CD4-positive, alpha-beta memory T cell (primary cell): ENCODE data around the gene VAV2. TPM values are rescaled to one million over a fixed set of nuclear protein-coding genes. Genes with fewer than 3 reads are reported as not detected.
"Not testable (repeated sequence)": the region's sequence is repeated elsewhere in the genome, so short reads cannot be mapped to it uniquely, and the experiment has no call there.

ENCODE experiments used
- CTCF ChIA-PET: fragments of 350-600 bp; sonication (Branson Sonifier 250); formaldehyde crosslinking; loops from one replicate; lab custom pipeline; 2021; ENCODE audit warnings: inconsistent platforms; ENCODE audit not compliant: partially characterized antibody; lab: Charles Lee
- POLR2A ChIA-PET: fragments of 350-600 bp; sonication (Branson Sonifier 250); formaldehyde crosslinking; loops from one replicate; lab custom pipeline; 2021; ENCODE audit not compliant: partially characterized antibody; lab: Charles Lee
- DNase-seq, 5 donors: peaks; one replicate each; pipeline versions ENCODE4 v3.0.0 to v3.0.0-alpha.2; 2020 to 2022; ENCODE audit warnings: mixed read lengths in 1 of 5
- H3K27ac ChIP-seq: one replicate; pipeline ENCODE4 v1.7.0; 2013; ENCODE audit warnings: low read depth, low read length
- H3K27me3 ChIP-seq: 2 replicates; pipeline ENCODE4 v1.7.0; 2013; ENCODE audit warnings: mild to moderate bottlenecking, low read length, moderate library complexity; ENCODE audit not compliant: insufficient read depth
- H3K36me3 ChIP-seq: 2 replicates; pipeline ENCODE4 v1.7.0; 2013; ENCODE audit warnings: mild to moderate bottlenecking, low read length, moderate library complexity; ENCODE audit not compliant: insufficient read depth
- H3K4me1 ChIP-seq: 2 replicates; pipeline ENCODE4 v1.7.0; 2013; ENCODE audit warnings: mild to moderate bottlenecking, low read length, moderate library complexity; ENCODE audit not compliant: insufficient read depth
- H3K4me3 ChIP-seq, 2 donors: one replicate each; pipeline ENCODE4 v1.7.0; 2013; ENCODE audit warnings: low read length in 2 of 2, mild to moderate bottlenecking in 1 of 2
- H3K9me3 ChIP-seq, 2 donors: one replicate each; pipeline ENCODE4 v1.7.0; 2013; ENCODE audit warnings: low read length in 2 of 2, control low read depth in 1 of 2; ENCODE audit not compliant: control insufficient read depth in 1 of 2
- H3K27ac Mint-ChIP-seq, 7 donors: one replicate each; pipeline ENCODE4 v1.8.0; 2020 to 2021; ENCODE audit warnings: mixed read lengths in 7 of 7, mild to moderate bottlenecking in 6 of 7, inconsistent platforms in 3 of 7, moderate library complexity in 3 of 7
- H3K27me3 Mint-ChIP-seq, 2 donors: one replicate each; pipeline ENCODE4 v1.8.0; 2020 to 2021; ENCODE audit warnings: mixed read lengths in 2 of 2
- H3K36me3 Mint-ChIP-seq, 2 donors: one replicate each; pipeline ENCODE4 v1.8.0; 2020 to 2021; ENCODE audit warnings: mixed read lengths in 2 of 2, inconsistent platforms in 1 of 2, mild to moderate bottlenecking in 1 of 2
- H3K4me1 Mint-ChIP-seq, 4 donors: one replicate each; pipeline ENCODE4 v1.8.0; 2020 to 2021; ENCODE audit warnings: mixed read lengths in 4 of 4, mild to moderate bottlenecking in 1 of 4
- H3K4me3 Mint-ChIP-seq, 8 donors: one replicate each; pipeline ENCODE4 v1.8.0; 2020 to 2021; ENCODE audit warnings: mixed read lengths in 8 of 8, mild to moderate bottlenecking in 7 of 8, moderate library complexity in 6 of 8, inconsistent platforms in 3 of 8
- H3K9me3 Mint-ChIP-seq, 8 donors: one replicate each; pipeline ENCODE4 v1.8.0; 2020 to 2021; ENCODE audit warnings: mixed read lengths in 8 of 8, mild to moderate bottlenecking in 5 of 8, inconsistent platforms in 3 of 8, moderate library complexity in 1 of 8
- intact Hi-C: fragments of 100-400 bp; cut with micrococcal nuclease; formaldehyde crosslinking; loops from one replicate; pipeline ENCODE4 v1.15.1; 2023
- polyA plus RNA-seq, 2 donors: library from polyadenylated mRNA; unstranded; fragments of 300-500 nt; fragmentation: Illumina TruSeq; gene quantifications; one replicate each; pipeline ENCODE4 v1.2.3, GENCODE V29; 2021
- total RNA-seq, 2 experiments: library from RNA; stranded (reverse); gene quantifications; one replicate each; pipeline ENCODE4 v1.2.3, GENCODE V29; 2021

Gene VAV2
- total and polyA plus RNA-seq, 4 experiments from 2014 or later = 0.26 to 3.0 (median 1.0) TPM

DNA sequence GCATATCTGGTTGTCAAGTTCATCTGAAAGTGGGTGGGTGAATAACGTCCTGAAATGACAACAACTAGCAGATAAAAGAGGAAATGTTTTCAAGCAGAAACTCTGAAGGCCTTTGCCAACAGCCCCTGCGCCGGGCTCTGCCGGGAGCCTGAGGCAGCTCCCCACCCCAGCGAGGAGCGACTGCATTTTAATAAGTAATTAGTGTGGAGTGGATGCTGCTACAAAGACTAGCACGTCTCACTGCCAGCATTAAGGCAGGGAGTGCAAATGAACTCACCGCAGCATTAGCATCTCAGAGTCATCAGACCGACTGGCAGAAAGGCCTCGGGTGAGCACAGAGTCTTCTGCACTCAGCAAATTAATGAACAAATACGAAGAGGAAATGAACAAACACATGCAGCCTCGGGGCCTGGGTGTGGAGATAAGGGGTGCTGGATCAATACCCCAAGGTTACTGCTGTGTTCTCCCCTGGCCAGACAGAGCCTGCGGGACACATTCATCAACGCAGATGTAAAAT, 63.8 kb downstream of the VAV2 start:
- no peaks in the 10 kb centered on the region for H3K4me1 ChIP-seq
- no peak overlapping the region for H3K27ac ChIP-seq
- ChIA-PET CTCF (no interaction called here), POLR2A (no interaction called here)
- Mint-ChIP-seq H3K4me1 (no peaks in the 10 kb centered on the region), H3K9me3 (peaks cover 0 to 2% (median 0%) of the 10 kb centered on the region in 8 donors), H3K27me3 (no peaks in the 10 kb centered on the region), H3K36me3 (no peaks in the 10 kb centered on the region), H3K27ac (no peak overlapping the region), H3K4me3 (no peak overlapping the region)
- H3K9me3 ChIP-seq = no peaks in the 10 kb centered on the region
- intact Hi-C loops = no loop called here
- H3K36me3 ChIP-seq = no peaks in the 10 kb centered on the region
- no peak overlapping the region for H3K4me3 ChIP-seq
- no peaks in the 10 kb centered on the region for H3K27me3 ChIP-seq
- DNase-seq = no peak

DNA sequence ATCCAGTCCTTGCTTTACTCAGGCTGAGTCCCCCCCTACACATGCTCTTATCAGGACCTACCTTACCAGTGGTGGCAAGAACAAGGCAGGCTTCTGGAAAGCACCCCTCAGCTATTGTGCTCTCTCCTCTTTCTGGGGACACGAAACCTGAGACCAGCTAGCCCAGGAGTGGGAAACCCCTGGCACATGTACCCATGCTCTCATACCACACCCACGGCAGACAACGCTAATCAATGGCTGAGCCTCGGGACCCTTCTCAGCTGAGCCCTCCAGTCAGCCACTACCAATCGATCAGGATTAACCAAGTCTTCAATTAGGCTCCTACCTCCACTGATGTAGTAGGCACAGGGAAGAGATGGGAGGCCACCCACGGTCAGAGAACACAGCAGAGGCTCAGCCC, 65.1 kb downstream of the VAV2 start:
- H3K27ac ChIP-seq = no peak overlapping the region
- intact Hi-C loops = no loop called here
- ChIA-PET CTCF (no interaction called here), POLR2A (no interaction called here)
- no peaks in the 10 kb centered on the region for H3K27me3 Mint-ChIP-seq
- H3K4me1 Mint-ChIP-seq = no peaks in the 10 kb centered on the region
- no peaks in the 10 kb centered on the region for H3K4me1 ChIP-seq
- no peak overlapping the region for H3K4me3 Mint-ChIP-seq
- H3K27ac Mint-ChIP-seq = no peak overlapping the region
- no peak for DNase-seq
- H3K9me3 ChIP-seq = no peaks in the 10 kb centered on the region
- H3K9me3 Mint-ChIP-seq = peaks cover 0 to 2% (median 0%) of the 10 kb centered on the region in 8 donors
- H3K36me3 Mint-ChIP-seq = no peaks in the 10 kb centered on the region
- no peak overlapping the region for H3K4me3 ChIP-seq
- H3K27me3 ChIP-seq = no peaks in the 10 kb centered on the region
- H3K36me3 ChIP-seq = no peaks in the 10 kb centered on the region

DNA sequence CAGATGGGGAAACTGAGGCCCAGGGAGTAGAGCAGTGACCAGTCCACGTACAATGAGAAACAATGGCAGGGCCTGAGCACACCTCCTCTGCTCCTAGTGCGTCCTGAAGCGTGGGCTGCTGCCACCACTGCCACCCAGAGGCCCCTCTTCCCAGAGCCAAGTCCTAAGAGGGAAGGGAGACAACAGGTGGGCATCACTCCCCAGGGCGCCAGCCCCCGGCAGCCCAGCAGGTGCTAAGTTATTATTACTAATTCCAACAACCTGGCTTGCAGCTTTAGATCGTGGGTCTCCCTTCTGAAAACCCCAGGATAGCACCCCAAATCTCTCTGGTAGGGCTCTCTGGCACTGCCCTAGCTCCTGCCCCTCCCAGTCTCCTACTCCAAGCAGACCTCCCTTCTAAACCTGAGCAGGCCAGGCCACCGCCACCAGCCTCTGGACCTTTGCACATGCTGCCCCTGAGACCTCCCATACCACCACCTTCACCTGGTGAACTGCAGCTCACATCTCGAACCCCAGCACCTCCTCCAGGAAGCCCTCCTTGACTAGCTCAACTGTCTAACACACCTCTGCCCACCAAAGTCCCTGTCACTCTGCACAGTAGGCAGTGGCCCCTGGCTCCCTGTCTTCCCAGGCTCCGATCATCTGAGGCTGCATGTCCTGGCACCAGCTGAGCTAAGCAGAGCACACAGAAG, 65.8 kb downstream of the VAV2 start:
- H3K27ac ChIP-seq = no peak overlapping the region
- POLR2A ChIA-PET = no interaction called here
- Mint-ChIP-seq H3K9me3 (peaks cover 0 to 2% (median 0%) of the 10 kb centered on the region in 8 donors), H3K4me3 (no peak overlapping the region), H3K4me1 (no peaks in the 10 kb centered on the region), H3K36me3 (no peaks in the 10 kb centered on the region), H3K27me3 (no peaks in the 10 kb centered on the region), H3K27ac (no peak overlapping the region)
- DNase-seq = no peak
- no peaks in the 10 kb centered on the region for H3K36me3 ChIP-seq
- no peaks in the 10 kb centered on the region for H3K4me1 ChIP-seq
- no peaks in the 10 kb centered on the region for H3K9me3 ChIP-seq
- intact Hi-C loops = no loop called here
- H3K4me3 ChIP-seq = no peak overlapping the region
- no peaks in the 10 kb centered on the region for H3K27me3 ChIP-seq
- CTCF ChIA-PET = interaction anchor here (0.6 kb wide), 1 partner anchor 68 kb away, joined by 3 read pairs; no protein-coding TSS in a partner anchor

DNA sequence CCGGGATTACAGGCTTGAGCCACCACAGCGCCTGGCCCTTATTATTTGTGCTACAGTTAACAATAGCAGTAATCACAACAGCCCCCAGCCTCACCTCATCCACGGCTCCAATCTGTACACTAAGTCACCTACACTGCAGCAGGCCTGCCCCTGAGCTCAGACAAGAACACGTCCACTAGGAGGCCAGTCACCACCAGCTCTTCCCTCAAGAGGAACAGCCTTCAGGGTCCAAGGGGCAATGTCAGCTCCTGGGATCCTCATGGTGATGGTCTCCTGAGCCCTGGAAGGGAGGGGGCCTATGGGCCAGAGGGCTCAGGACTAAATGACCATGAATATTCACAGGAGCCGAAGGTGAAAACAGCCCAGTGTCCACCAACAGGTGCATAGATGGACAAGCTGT, 67.7 kb downstream of the VAV2 start:
- H3K27me3 Mint-ChIP-seq = no peaks in the 10 kb centered on the region
- intact Hi-C loops = no loop called here

GRCh38 chr9:133923608-133924007, 68.5 kb downstream of the VAV2 start:
- H3K4me1 Mint-ChIP-seq = not testable (repeated sequence)

More for the DNA sequence above, 67.7 kb downstream of the VAV2 start:
- CTCF ChIA-PET = no interaction called here
- Histone ChIP-seq H3K36me3 (no peaks in the 10 kb centered on the region), H3K27ac (no peak overlapping the region), H3K4me1 (no peaks in the 10 kb centered on the region), H3K27me3 (no peaks in the 10 kb centered on the region), H3K4me3 (no peak overlapping the region), H3K9me3 (no peaks in the 10 kb centered on the region)
- POLR2A ChIA-PET = no interaction called here
- no peaks in the 10 kb centered on the region for H3K4me1 Mint-ChIP-seq
- H3K9me3 Mint-ChIP-seq = peaks cover 0 to 2% (median 0%) of the 10 kb centered on the region in 8 donors
- no peak overlapping the region for H3K4me3 Mint-ChIP-seq
- H3K36me3 Mint-ChIP-seq = no peaks in the 10 kb centered on the region
- no peak overlapping the region for H3K27ac Mint-ChIP-seq
- DNase-seq = no peak

GRCh38 chr9:133921866-133922265, 70.3 kb downstream of the VAV2 start:
- Histone ChIP-seq H3K4me3 (no peak overlapping the region), H3K27me3 (no peaks in the 10 kb centered on the region), H3K9me3 (no peaks in the 10 kb centered on the region), H3K27ac (no peak overlapping the region), H3K36me3 (no peaks in the 10 kb centered on the region), H3K4me1 (no peaks in the 10 kb centered on the region)
- H3K4me3 Mint-ChIP-seq = no peak overlapping the region
- no peak for DNase-seq
- ChIA-PET CTCF (no interaction called here), POLR2A (no interaction called here)
- no peak overlapping the region for H3K27ac Mint-ChIP-seq
- H3K4me1 Mint-ChIP-seq = no peaks in the 10 kb centered on the region
- intact Hi-C loops = no loop called here
- peaks cover 1 to 2% of the 10 kb centered on the region in 2 donors for H3K27me3 Mint-ChIP-seq
- no peaks in the 10 kb centered on the region for H3K36me3 Mint-ChIP-seq
- H3K9me3 Mint-ChIP-seq = peaks cover 0 to 2% (median 0%) of the 10 kb centered on the region in 8 donors

More at GRCh38 chr9:133923608-133924007, 68.5 kb downstream of the VAV2 start:
- H3K9me3 ChIP-seq, H3K9me3 Mint-ChIP-seq, H3K27ac ChIP-seq, H3K36me3 Mint-ChIP-seq, POLR2A ChIA-PET, DNase-seq, H3K27ac Mint-ChIP-seq, H3K27me3 ChIP-seq, H3K4me3 Mint-ChIP-seq, intact Hi-C loops, H3K27me3 Mint-ChIP-seq, H3K4me3 ChIP-seq, H3K4me1 ChIP-seq, H3K36me3 ChIP-seq, CTCF ChIA-PET: not testable (repeated sequence)

DNA sequence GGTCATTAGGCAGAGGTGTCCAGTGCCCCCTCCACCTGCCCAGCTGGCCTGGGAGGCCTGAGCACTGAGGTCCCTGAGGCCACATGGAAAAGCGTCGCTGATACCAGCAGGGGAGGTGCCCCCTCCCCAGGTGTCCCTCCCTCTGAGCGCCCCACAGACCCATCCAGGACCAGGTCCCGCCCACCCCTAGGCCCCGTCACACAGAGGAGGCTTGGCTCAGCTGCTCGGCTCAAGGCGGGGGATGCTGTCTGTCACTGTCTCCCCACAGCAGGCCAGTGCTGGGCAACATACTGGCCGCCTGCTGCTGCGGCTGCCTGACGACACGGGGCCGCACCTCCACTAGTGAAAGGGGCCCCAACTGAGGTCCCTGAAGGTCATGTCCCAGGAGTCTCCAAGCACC, 71.7 kb downstream of the VAV2 start:
- intact Hi-C loops = no loop called here
- no peaks in the 10 kb centered on the region for H3K36me3 ChIP-seq
- H3K4me3 Mint-ChIP-seq = no peak overlapping the region
- no peaks in the 10 kb centered on the region for H3K9me3 Mint-ChIP-seq
- peaks cover 0 to 4% (median under 1%) of the 10 kb centered on the region in 4 donors for H3K4me1 Mint-ChIP-seq
- no peak overlapping the region for H3K4me3 ChIP-seq
- H3K4me1 ChIP-seq = no peaks in the 10 kb centered on the region
- no peaks in the 10 kb centered on the region for H3K9me3 ChIP-seq
- POLR2A ChIA-PET = no interaction called here
- H3K27me3 ChIP-seq = no peaks in the 10 kb centered on the region
- no peak overlapping the region for H3K27ac Mint-ChIP-seq
- DNase-seq = no peak
- no peaks in the 10 kb centered on the region for H3K36me3 Mint-ChIP-seq
- H3K27me3 Mint-ChIP-seq = peaks cover 1 to 4% of the 10 kb centered on the region in 2 donors
- no peak overlapping the region for H3K27ac ChIP-seq
- CTCF ChIA-PET = no interaction called here
